ENCODE results near the gene CD99. TPM values are rescaled to one million over a fixed set of nuclear protein-coding genes. Genes with fewer than 3 reads are reported as not detected.

Gene CD99
- total RNA-seq, 3 donors from 2014 or later (not counting 1 experiment from before 2014, with no cell fraction given) = 312 to 340 (median 333) TPM

GRCh38 chrX:2785538-2785937 lies 94.4 kb downstream of the CD99 start:
- H3K27me3 ChIP-seq (ENCODE audit: control insufficient read depth, insufficient read depth, low read length) = no peaks in the 10 kb centered on the region
- no peak for ATAC-seq

GRCh38 chrX:2788980-2789379 lies 97.9 kb downstream of the CD99 start:
- Mint-ChIP-seq H3K4me1 (no peaks in the 10 kb centered on the region), H3K36me3 (no peaks in the 10 kb centered on the region), H3K4me3 (no peak overlapping the region), H3K9me3 (no peaks in the 10 kb centered on the region), H3K27me3 (ENCODE audit: low read depth in 2 of 2) (no peaks in the 10 kb centered on the region), H3K27ac (no peak overlapping the region)
- 68% methylated on average over 2 of the region's 4 CpGs for WGBS (ENCODE audit: insufficient coverage)
- H3K4me3 ChIP-seq (ENCODE audit: low read length) = no peak overlapping the region
- ATAC-seq (no peak), DNase-seq (no peak)
- intact Hi-C loops (cut with micrococcal nuclease) = no loop called here
- H3K27ac ChIP-seq (ENCODE audit: low read length) = no peak overlapping the region
- no peaks in the 10 kb centered on the region for H3K36me3 ChIP-seq (ENCODE audit: control insufficient read depth, insufficient read depth, low read length)
- H3K27me3 ChIP-seq (ENCODE audit: control insufficient read depth, insufficient read depth, low read length) = no peaks in the 10 kb centered on the region
- no peak for TF ChIP-seq CTCF (IDR thresholded peaks at IDR 0.05)
- H3K4me1 ChIP-seq (ENCODE audit: control insufficient read depth, insufficient read depth, low read length) = no peaks in the 10 kb centered on the region
- no peaks in the 10 kb centered on the region for H3K9me3 ChIP-seq (ENCODE audit: control insufficient read depth, insufficient read depth, low read length)

More at GRCh38 chrX:2785538-2785937, 94.4 kb downstream of the CD99 start:
- Mint-ChIP-seq H3K27ac (no peak overlapping the region), H3K27me3 (ENCODE audit: low read depth in 2 of 2) (no peaks in the 10 kb centered on the region), H3K4me3 (no peak overlapping the region), H3K36me3 (no peaks in the 10 kb centered on the region), H3K4me1 (peaks cover 0 to 7% of the 10 kb centered on the region in 2 donors), H3K9me3 (no peaks in the 10 kb centered on the region)
- no peak for DNase-seq
- TF ChIP-seq CTCF (IDR thresholded peaks at IDR 0.05) = no peak
- H3K9me3 ChIP-seq (ENCODE audit: control insufficient read depth, insufficient read depth, low read length) = no peaks in the 10 kb centered on the region
- 87% methylated on average over 2 of the region's 4 CpGs for WGBS (ENCODE audit: insufficient coverage)
- H3K27ac ChIP-seq (ENCODE audit: low read length) = no peak overlapping the region
- no peaks in the 10 kb centered on the region for H3K4me1 ChIP-seq (ENCODE audit: control insufficient read depth, insufficient read depth, low read length)
- intact Hi-C loops (cut with micrococcal nuclease) = no loop called here
- H3K36me3 ChIP-seq (ENCODE audit: control insufficient read depth, insufficient read depth, low read length) = no peaks in the 10 kb centered on the region
- H3K4me3 ChIP-seq (ENCODE audit: low read length) = no peak overlapping the region

- Mint-ChIP-seq H3K36me3 (no peaks in the 10 kb centered on the region), H3K9me3 (no peaks in the 10 kb centered on the region), H3K4me1 (no peaks in the 10 kb centered on the region), H3K4me3 (no peak overlapping the region), H3K27me3 (ENCODE audit: low read depth in 2 of 2) (no peaks in the 10 kb centered on the region), H3K27ac (no peak overlapping the region)
- no peak overlapping the region for H3K4me3 ChIP-seq (ENCODE audit: low read length)
- no peaks in the 10 kb centered on the region for H3K4me1 ChIP-seq (ENCODE audit: control insufficient read depth, insufficient read depth, low read length)
- DNase-seq (no peak), ATAC-seq (no peak)
- H3K27me3 ChIP-seq (ENCODE audit: control insufficient read depth, insufficient read depth, low read length) = no peaks in the 10 kb centered on the region
- no peaks in the 10 kb centered on the region for H3K9me3 ChIP-seq (ENCODE audit: control insufficient read depth, insufficient read depth, low read length)
- no peaks in the 10 kb centered on the region for H3K36me3 ChIP-seq (ENCODE audit: control insufficient read depth, insufficient read depth, low read length)
- intact Hi-C loops (cut with micrococcal nuclease) = no loop called here
- TF ChIP-seq CTCF (IDR thresholded peaks at IDR 0.05) = no peak
- H3K27ac ChIP-seq (ENCODE audit: low read length) = no peak overlapping the region
- whole genome bisulfite sequencing (ENCODE audit: insufficient coverage) = 100% methylated on average over 1 of the region's 3 CpGs
These were observed 98.5 kb downstream of the CD99 start for GRCh38 chrX:2789569-2789968.

Other genes starting within 250 kb of the CD99 start
- 10 to 100 TPM; 21.5 to 26.1 (median 22.9) TPM for gene DHRSX, start 190.3 kb upstream of the CD99 start, total RNA-seq
- gene ZBED1, start 190.3 kb upstream of the CD99 start, total RNA-seq = 10 to 100 TPM; 30.5 to 36.3 (median 33.8) TPM
- gene XG, start 60.7 kb downstream of the CD99 start, total RNA-seq = under 1 TPM in 1 of 3 donors, not detected in 2; 0.85 TPM
- not detected for gene GYG2, start 137.6 kb downstream of the CD99 start, total RNA-seq
- gene ARSD, start 238.0 kb downstream of the CD99 start, total RNA-seq = 10 to 100 TPM in 2 of 3 donors, 1 to 10 TPM in 1; 9.7 to 21.6 (median 13.6) TPM

All from natural killer cell (primary cell).